ENCODE measurements around the gene TSEN2. TPM values are rescaled to one million over a fixed set of nuclear protein-coding genes. Genes with fewer than 3 reads are reported as not detected.

TSEN2 gene
- total and polyA plus RNA-seq, 2 of the 4 experiments (the other 2 are of a cell fraction): 9.5 to 14.2 TPM

DNA sequence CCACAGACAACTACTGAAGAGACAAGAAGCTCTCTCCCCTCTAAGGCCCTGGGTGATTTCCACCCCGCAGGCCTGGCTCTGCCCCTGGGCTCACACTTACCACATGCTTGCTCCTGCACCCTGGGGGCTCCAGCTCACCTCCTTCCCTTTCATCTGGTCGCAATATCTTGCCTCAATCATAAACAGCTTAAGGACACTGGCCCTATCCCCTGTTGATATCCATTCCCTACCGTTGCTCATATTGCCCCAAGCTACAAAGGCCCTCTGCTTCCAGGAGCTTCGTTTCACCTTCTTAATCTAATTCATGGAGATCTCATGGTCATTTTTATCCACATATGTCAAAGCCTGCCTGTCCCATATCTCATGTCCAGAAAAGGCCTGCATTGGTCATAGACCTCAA, 46.0 kb upstream of the TSEN2 start:
- H3K9ac ChIP-seq (ENCODE audit: low read depth, low read length): no peak overlapping the region
- no peak overlapping the region for H2BK120ac ChIP-seq (ENCODE audit: low read depth, low read length)
- H3K27ac ChIP-seq (ENCODE audit: insufficient read depth, low read length): no peak overlapping the region
- ATAC-seq (ENCODE audit: low read depth) (no peak), DNase-seq (no peak)
- no peaks in the 10 kb centered on the region for H4K20me1 ChIP-seq (ENCODE audit: insufficient read depth, low read length)
- no peak overlapping the region for H3K23ac ChIP-seq (ENCODE audit: low read depth, low read length)
- no peak overlapping the region for H2BK15ac ChIP-seq (ENCODE audit: low read depth, low read length)
- no peak overlapping the region for H2AFZ ChIP-seq (replicated peaks; ENCODE audit: low read length, poor library complexity)
- H2AK9ac ChIP-seq (replicated peaks; ENCODE audit: low read depth, low read length, poor library complexity): no peak overlapping the region
- in situ Hi-C loops (cut with MboI; ENCODE audit: low sequenced_read_pairs): no loop called here
- H2AK5ac ChIP-seq (ENCODE audit: low read depth, low read length): no peak overlapping the region
- no peaks in the 10 kb centered on the region for H3K9me3 ChIP-seq (ENCODE audit: control insufficient read depth, insufficient read depth, low read length)
- no peak overlapping the region for H4K5ac ChIP-seq (ENCODE audit: low read depth, low read length)
- H2BK20ac ChIP-seq (ENCODE audit: low read depth, low read length): no peak overlapping the region
- no peak overlapping the region for H3K4ac ChIP-seq (ENCODE audit: low read depth, low read length)
- BruUV-seq (replicated peaks): no TSS peak
- 0 out of 2 replicates have a peak, but pooled peaks cover 2% of the 10 kb centered on the region for H3K27me3 ChIP-seq (ENCODE audit: control insufficient read depth, insufficient read depth, low read length)
- no peak overlapping the region for H4K8ac ChIP-seq (ENCODE audit: low read depth in 2 of 2, low read length in 2 of 2)
- peaks cover 6% of the 10 kb centered on the region; the same call in 1 of the 2 replicates for H3K36me3 ChIP-seq (ENCODE audit: control insufficient read depth, insufficient read depth, low read length)
- TF ChIP-seq FOS (IDR thresholded peaks at IDR 0.05; ENCODE audit: low read depth, low read length): no peak
- TF ChIP-seq RFX5 (IDR thresholded peaks at IDR 0.05; ENCODE audit: low read depth, low read length): no peak
- TF ChIP-seq, protein P1, sequence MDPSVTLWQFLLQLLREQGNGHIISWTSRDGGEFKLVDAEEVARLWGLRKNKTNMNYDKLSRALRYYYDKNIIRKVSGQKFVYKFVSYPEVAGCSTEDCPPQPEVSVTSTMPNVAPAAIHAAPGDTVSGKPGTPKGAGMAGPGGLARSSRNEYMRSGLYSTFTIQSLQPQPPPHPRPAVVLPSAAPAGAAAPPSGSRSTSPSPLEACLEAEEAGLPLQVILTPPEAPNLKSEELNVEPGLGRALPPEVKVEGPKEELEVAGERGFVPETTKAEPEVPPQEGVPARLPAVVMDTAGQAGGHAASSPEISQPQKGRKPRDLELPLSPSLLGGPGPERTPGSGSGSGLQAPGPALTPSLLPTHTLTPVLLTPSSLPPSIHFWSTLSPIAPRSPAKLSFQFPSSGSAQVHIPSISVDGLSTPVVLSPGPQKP (IDR thresholded peaks at IDR 0.05; ENCODE audit: borderline replicate concordance, low read depth, low read length): no peak
- TF ChIP-seq RAD21 (IDR thresholded peaks at IDR 0.05; ENCODE audit: low read length): no peak
- TF ChIP-seq MAFK (IDR thresholded peaks at IDR 0.05; ENCODE audit: low read depth, low read length): no peak
- no peak for TF ChIP-seq BHLHE40 (IDR thresholded peaks at IDR 0.05; ENCODE audit: low read depth, low read length)
- TF ChIP-seq SMC3 (IDR thresholded peaks at IDR 0.05; ENCODE audit: low read depth, low read length): no peak
- TF ChIP-seq, protein P2, sequence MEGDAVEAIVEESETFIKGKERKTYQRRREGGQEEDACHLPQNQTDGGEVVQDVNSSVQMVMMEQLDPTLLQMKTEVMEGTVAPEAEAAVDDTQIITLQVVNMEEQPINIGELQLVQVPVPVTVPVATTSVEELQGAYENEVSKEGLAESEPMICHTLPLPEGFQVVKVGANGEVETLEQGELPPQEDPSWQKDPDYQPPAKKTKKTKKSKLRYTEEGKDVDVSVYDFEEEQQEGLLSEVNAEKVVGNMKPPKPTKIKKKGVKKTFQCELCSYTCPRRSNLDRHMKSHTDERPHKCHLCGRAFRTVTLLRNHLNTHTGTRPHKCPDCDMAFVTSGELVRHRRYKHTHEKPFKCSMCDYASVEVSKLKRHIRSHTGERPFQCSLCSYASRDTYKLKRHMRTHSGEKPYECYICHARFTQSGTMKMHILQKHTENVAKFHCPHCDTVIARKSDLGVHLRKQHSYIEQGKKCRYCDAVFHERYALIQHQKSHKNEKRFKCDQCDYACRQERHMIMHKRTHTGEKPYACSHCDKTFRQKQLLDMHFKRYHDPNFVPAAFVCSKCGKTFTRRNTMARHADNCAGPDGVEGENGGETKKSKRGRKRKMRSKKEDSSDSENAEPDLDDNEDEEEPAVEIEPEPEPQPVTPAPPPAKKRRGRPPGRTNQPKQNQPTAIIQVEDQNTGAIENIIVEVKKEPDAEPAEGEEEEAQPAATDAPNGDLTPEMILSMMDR (conservative IDR thresholded peaks at IDR 0.05; ENCODE audit: low read depth, low read length): no peak
- TF ChIP-seq RCOR1 (IDR thresholded peaks at IDR 0.05; ENCODE audit: insufficient replicate concordance, low read length): no peak
- TF ChIP-seq, protein P3, sequence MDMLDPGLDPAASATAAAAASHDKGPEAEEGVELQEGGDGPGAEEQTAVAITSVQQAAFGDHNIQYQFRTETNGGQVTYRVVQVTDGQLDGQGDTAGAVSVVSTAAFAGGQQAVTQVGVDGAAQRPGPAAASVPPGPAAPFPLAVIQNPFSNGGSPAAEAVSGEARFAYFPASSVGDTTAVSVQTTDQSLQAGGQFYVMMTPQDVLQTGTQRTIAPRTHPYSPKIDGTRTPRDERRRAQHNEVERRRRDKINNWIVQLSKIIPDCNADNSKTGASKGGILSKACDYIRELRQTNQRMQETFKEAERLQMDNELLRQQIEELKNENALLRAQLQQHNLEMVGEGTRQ (IDR thresholded peaks at IDR 0.05; ENCODE audit: low read depth, low read length): no peak
- no peak for TF ChIP-seq MAZ (IDR thresholded peaks at IDR 0.05; ENCODE audit: borderline replicate concordance, low read depth, low read length)
- no peak for TF ChIP-seq NFE2L2 (IDR thresholded peaks at IDR 0.05; ENCODE audit: low read depth, low read length)
- no peak for TF ChIP-seq CHD1 (IDR thresholded peaks at IDR 0.05; ENCODE audit: low read depth, low read length)
- TF ChIP-seq CEBPB (IDR thresholded peaks at IDR 0.05; ENCODE audit: low read depth, low read length): no peak
- TF ChIP-seq POLR2A (IDR thresholded peaks at IDR 0.05; ENCODE audit: low read depth, low read length): no peak
- POLR2A ChIA-PET (ENCODE audit: unreplicated experiment): no interaction called here
- no peak overlapping the region for H3K4me3 ChIP-seq (ENCODE audit: insufficient read depth, low read depth, low read length)
- CTCF ChIA-PET: no interaction called here
- H3K18ac ChIP-seq (ENCODE audit: low read depth, low read length): no peak overlapping the region
- dilution Hi-C loops (cut with HindIII; ENCODE audit: low sequenced_read_pairs, unreplicated experiment): no loop called here
- intact Hi-C loops (cut with micrococcal nuclease): loop anchor here (1.0 kb wide), 1 partner anchor 35 kb away; no protein-coding TSS in a partner anchor
- 0 out of 2 replicates have a peak, but pooled peaks cover 3% of the 10 kb centered on the region for H3K9me1 ChIP-seq (ENCODE audit: insufficient read depth, low read length)
- no peak overlapping the region for H2BK5ac ChIP-seq (ENCODE audit: low read depth, low read length, poor library complexity, severe bottlenecking)
- H3K4me1 ChIP-seq (ENCODE audit: control insufficient read depth, insufficient read depth, low read length): peaks cover 9% of the 10 kb centered on the region
- H3K56ac ChIP-seq (ENCODE audit: extremely low read depth, insufficient read depth, low read length): no peak overlapping the region
- no peak overlapping the region for H4K91ac ChIP-seq (ENCODE audit: insufficient read depth, low read depth, low read length)
- 93% methylated on average over 3 of the region's 4 CpGs; no CpG with 5 or more reads in 1 of the 2 experiments for WGBS, 2 experiments (ENCODE audit: extremely low coverage in 2 of 2, insufficient read length in 1 of 2)
- H3K79me1 ChIP-seq (ENCODE audit: low read depth in 1 of 2, low read length in 2 of 2): no peaks in the 10 kb centered on the region
- no peak overlapping the region for H3K4me2 ChIP-seq (ENCODE audit: low read depth, low read length)
- no peak overlapping the region for H3K14ac ChIP-seq (replicated peaks; ENCODE audit: low read depth, low read length)

Data from IMR-90 (cell line).